ENCODE data around the gene R3HDML. TPM values are rescaled to one million over a fixed set of nuclear protein-coding genes. Genes with fewer than 3 reads are reported as not detected.
A peak's percentile ranks its signal among the peaks of the same experiment; 100 is the strongest.

Gene R3HDML
- total and polyA plus RNA-seq, 9 of the 15 experiments (the other 6 are each of a cell fraction or from before 2014, with no cell fraction given), result not detected

DNA sequence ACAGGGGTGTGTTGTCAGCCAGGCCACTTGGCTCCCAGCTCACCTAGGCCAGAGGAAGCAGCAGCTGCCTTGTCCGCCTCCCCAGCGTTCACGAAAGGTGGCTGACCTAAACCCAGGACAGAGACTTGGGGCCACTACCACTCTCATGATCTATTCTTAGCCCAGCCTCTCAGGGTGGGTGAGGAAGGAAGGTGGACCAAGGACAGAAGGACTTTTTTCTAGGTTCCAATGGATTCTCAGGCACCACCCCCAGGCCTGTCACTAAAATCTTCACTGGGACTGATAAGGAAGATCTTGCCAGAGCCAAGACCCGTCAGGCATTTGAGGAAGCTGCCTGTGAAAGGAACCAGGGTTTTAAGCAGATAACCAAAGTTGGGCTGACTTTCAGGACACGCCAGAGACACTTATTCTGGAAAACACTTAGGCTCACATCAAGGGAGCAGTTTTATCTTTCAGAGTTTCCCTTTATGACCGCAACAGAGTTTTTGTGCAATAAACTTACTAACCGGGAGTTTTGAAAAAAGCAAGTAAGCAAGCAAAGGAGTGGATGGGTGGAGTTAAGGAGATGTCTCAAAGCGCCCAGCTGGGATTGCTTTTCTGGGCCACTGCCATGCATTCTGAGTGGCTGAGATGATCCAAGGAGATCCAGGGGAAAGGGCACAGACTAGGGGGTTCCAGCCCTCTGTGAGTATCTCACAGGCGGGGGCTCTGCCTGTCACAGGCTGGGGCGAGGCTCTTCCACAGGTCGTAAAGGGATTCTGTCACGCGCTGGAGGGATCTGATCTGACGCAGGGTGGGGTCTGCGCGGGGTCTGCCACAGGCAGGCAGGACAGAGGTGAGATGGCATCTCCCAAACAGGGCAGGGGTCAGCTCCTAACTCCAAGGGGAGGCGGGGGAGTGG lies 26.8 kb upstream of the R3HDML start (continued):
- TF ChIP-seq BRF1 (IDR thresholded peaks at IDR 0.05; ENCODE audit: borderline replicate concordance, extremely low read depth, insufficient read length) (no peak), ZFP36 (IDR thresholded peaks at IDR 0.05; ENCODE audit: low read depth, low read length, partially characterized antibody) (no peak), CBX1 (IDR thresholded peaks at IDR 0.05; ENCODE audit: low read depth) (no peak), NUFIP1 (IDR thresholded peaks at IDR 0.05; ENCODE audit: partially characterized antibody) (no peak), TOE1 (IDR thresholded peaks at IDR 0.05; ENCODE audit: borderline replicate concordance) (no peak), TOE1 (CRISPR knock-in tag; IDR thresholded peaks at IDR 0.05; ENCODE audit: borderline replicate concordance, low read depth) (no peak), ZBTB7A (IDR thresholded peaks at IDR 0.05; ENCODE audit: borderline replicate concordance, control insufficient read depth, low read depth, low read length) (peak; percentile 21; the same call in 1 of the 2 replicates), MTF1 (CRISPR knock-in tag; IDR thresholded peaks at IDR 0.05; ENCODE audit: borderline replicate concordance) (no peak), DDX20 (tag; IDR thresholded peaks at IDR 0.05; ENCODE audit: low read depth) (no peak), XRCC5 (IDR thresholded peaks at IDR 0.05; ENCODE audit: low read depth, low read length) (no peak), ZNF76 (CRISPR knock-in tag; IDR thresholded peaks at IDR 0.05; ENCODE audit: borderline replicate concordance) (no peak), ZNF133 (CRISPR knock-in tag; IDR thresholded peaks at IDR 0.05) (no peak)
- TF ChIP-seq, protein P1, sequence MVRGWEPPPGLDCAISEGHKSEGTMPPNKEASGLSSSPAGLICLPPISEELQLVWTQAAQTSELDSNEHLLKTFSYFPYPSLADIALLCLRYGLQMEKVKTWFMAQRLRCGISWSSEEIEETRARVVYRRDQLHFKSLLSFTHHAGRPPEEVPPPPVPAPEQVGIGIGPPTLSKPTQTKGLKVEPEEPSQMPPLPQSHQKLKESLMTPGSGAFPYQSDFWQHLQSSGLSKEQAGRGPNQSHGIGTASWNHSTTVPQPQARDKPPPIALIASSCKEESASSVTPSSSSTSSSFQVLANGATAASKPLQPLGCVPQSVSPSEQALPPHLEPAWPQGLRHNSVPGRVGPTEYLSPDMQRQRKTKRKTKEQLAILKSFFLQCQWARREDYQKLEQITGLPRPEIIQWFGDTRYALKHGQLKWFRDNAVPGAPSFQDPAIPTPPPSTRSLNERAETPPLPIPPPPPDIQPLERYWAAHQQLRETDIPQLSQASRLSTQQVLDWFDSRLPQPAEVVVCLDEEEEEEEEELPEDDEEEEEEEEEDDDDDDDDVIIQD (CRISPR knock-in tag; IDR thresholded peaks at IDR 0.05), result no peak
- TF ChIP-seq, protein P2, sequence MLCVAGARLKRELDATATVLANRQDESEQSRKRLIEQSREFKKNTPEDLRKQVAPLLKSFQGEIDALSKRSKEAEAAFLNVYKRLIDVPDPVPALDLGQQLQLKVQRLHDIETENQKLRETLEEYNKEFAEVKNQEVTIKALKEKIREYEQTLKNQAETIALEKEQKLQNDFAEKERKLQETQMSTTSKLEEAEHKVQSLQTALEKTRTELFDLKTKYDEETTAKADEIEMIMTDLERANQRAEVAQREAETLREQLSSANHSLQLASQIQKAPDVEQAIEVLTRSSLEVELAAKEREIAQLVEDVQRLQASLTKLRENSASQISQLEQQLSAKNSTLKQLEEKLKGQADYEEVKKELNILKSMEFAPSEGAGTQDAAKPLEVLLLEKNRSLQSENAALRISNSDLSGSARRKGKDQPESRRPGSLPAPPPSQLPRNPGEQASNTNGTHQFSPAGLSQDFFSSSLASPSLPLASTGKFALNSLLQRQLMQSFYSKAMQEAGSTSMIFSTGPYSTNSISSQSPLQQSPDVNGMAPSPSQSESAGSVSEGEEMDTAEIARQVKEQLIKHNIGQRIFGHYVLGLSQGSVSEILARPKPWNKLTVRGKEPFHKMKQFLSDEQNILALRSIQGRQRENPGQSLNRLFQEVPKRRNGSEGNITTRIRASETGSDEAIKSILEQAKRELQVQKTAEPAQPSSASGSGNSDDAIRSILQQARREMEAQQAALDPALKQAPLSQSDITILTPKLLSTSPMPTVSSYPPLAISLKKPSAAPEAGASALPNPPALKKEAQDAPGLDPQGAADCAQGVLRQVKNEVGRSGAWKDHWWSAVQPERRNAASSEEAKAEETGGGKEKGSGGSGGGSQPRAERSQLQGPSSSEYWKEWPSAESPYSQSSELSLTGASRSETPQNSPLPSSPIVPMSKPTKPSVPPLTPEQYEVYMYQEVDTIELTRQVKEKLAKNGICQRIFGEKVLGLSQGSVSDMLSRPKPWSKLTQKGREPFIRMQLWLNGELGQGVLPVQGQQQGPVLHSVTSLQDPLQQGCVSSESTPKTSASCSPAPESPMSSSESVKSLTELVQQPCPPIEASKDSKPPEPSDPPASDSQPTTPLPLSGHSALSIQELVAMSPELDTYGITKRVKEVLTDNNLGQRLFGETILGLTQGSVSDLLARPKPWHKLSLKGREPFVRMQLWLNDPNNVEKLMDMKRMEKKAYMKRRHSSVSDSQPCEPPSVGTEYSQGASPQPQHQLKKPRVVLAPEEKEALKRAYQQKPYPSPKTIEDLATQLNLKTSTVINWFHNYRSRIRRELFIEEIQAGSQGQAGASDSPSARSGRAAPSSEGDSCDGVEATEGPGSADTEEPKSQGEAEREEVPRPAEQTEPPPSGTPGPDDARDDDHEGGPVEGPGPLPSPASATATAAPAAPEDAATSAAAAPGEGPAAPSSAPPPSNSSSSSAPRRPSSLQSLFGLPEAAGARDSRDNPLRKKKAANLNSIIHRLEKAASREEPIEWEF (CRISPR knock-in tag; IDR thresholded peaks at IDR 0.05), result no peak
- TF ChIP-seq, protein P3, sequence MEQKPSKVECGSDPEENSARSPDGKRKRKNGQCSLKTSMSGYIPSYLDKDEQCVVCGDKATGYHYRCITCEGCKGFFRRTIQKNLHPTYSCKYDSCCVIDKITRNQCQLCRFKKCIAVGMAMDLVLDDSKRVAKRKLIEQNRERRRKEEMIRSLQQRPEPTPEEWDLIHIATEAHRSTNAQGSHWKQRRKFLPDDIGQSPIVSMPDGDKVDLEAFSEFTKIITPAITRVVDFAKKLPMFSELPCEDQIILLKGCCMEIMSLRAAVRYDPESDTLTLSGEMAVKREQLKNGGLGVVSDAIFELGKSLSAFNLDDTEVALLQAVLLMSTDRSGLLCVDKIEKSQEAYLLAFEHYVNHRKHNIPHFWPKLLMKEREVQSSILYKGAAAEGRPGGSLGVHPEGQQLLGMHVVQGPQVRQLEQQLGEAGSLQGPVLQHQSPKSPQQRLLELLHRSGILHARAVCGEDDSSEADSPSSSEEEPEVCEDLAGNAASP (IDR thresholded peaks at IDR 0.05), result no peak
- TF ChIP-seq, protein P4, sequence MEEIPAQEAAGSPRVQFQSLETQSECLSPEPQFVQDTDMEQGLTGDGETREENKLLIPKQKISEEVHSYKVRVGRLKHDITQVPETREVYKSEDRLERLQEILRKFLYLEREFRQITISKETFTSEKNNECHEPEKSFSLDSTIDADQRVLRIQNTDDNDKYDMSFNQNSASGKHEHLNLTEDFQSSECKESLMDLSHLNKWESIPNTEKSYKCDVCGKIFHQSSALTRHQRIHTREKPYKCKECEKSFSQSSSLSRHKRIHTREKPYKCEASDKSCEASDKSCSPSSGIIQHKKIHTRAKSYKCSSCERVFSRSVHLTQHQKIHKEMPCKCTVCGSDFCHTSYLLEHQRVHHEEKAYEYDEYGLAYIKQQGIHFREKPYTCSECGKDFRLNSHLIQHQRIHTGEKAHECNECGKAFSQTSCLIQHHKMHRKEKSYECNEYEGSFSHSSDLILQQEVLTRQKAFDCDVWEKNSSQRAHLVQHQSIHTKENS (CRISPR knock-in tag; IDR thresholded peaks at IDR 0.05), result no peak

Data from K562 (cell line).